ENCODE measurements around the gene HDDC2.

Gene HDDC2

DNA sequence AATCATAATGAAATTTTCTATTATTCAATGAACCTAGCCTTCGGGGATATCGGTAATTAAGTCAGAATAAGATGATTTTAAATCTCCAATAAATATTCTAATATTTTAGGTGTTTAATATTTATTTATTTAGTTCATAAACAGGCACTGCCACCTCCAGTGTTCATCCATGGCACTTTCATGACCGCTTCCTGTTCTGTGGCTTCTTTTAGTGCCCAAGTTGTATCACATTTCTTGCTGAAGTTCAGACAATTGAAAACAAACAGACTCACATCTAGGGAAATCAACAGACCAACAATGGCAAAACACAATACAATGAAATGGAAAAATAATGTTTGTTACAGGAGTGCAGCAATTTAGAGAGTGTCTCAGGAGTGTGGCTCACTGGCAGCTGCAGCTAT lies 26.0 kb downstream of the HDDC2 start:
- Histone ChIP-seq H3K4me3 (replicated peaks; ENCODE audit: insufficient read depth, low read length) (no peak overlapping the region), H3K27ac (replicated peaks) (no peak overlapping the region), H3K27me3 (ENCODE audit: insufficient read depth, poor library complexity, severe bottlenecking) (no peaks in the 10 kb centered on the region)
- no peak for DNase-seq (ENCODE audit: low read depth in 1 of 2, low spot score in 1 of 2)
- TF ChIP-seq GABPA (IDR thresholded peaks at IDR 0.05; ENCODE audit: low read depth) (no peak), POLR2AphosphoS5 (IDR thresholded peaks at IDR 0.05; ENCODE audit: low read depth) (no peak), SPI1 (IDR thresholded peaks at IDR 0.05; ENCODE audit: borderline replicate concordance, low read depth) (no peak)
- TF ChIP-seq, protein P1, sequence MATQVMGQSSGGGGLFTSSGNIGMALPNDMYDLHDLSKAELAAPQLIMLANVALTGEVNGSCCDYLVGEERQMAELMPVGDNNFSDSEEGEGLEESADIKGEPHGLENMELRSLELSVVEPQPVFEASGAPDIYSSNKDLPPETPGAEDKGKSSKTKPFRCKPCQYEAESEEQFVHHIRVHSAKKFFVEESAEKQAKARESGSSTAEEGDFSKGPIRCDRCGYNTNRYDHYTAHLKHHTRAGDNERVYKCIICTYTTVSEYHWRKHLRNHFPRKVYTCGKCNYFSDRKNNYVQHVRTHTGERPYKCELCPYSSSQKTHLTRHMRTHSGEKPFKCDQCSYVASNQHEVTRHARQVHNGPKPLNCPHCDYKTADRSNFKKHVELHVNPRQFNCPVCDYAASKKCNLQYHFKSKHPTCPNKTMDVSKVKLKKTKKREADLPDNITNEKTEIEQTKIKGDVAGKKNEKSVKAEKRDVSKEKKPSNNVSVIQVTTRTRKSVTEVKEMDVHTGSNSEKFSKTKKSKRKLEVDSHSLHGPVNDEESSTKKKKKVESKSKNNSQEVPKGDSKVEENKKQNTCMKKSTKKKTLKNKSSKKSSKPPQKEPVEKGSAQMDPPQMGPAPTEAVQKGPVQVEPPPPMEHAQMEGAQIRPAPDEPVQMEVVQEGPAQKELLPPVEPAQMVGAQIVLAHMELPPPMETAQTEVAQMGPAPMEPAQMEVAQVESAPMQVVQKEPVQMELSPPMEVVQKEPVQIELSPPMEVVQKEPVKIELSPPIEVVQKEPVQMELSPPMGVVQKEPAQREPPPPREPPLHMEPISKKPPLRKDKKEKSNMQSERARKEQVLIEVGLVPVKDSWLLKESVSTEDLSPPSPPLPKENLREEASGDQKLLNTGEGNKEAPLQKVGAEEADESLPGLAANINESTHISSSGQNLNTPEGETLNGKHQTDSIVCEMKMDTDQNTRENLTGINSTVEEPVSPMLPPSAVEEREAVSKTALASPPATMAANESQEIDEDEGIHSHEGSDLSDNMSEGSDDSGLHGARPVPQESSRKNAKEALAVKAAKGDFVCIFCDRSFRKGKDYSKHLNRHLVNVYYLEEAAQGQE (IDR thresholded peaks at IDR 0.05; ENCODE audit: insufficient replicate concordance, low read depth), result no peak
- TF ChIP-seq, protein P2, sequence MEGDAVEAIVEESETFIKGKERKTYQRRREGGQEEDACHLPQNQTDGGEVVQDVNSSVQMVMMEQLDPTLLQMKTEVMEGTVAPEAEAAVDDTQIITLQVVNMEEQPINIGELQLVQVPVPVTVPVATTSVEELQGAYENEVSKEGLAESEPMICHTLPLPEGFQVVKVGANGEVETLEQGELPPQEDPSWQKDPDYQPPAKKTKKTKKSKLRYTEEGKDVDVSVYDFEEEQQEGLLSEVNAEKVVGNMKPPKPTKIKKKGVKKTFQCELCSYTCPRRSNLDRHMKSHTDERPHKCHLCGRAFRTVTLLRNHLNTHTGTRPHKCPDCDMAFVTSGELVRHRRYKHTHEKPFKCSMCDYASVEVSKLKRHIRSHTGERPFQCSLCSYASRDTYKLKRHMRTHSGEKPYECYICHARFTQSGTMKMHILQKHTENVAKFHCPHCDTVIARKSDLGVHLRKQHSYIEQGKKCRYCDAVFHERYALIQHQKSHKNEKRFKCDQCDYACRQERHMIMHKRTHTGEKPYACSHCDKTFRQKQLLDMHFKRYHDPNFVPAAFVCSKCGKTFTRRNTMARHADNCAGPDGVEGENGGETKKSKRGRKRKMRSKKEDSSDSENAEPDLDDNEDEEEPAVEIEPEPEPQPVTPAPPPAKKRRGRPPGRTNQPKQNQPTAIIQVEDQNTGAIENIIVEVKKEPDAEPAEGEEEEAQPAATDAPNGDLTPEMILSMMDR (IDR thresholded peaks at IDR 0.05; ENCODE audit: insufficient read depth, low read length), result no peak

DNA sequence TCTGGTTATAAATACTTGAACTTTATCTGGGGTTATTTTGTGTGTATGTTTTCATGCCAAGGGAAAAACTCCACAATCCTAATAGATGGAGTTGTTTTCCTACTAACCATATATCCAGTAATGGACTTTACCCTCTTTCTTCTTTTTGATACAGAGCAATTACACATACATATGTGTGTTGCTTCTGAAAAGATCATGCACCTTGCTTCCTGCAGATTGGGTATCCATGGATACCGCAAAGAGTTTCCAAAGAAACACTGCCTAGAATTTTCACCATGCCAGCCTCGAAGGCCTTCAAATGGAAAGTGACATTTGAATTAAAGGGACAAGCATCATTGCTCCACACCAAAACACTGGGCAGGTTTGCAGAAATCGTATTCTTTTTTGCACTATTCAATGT lies 26.8 kb downstream of the HDDC2 start:
- Histone ChIP-seq H3K4me3 (replicated peaks; ENCODE audit: insufficient read depth, low read length) (no peak overlapping the region), H3K27me3 (ENCODE audit: insufficient read depth, poor library complexity, severe bottlenecking) (no peaks in the 10 kb centered on the region), H3K27ac (replicated peaks) (no peak overlapping the region)
- no peak for DNase-seq (ENCODE audit: low read depth in 1 of 2, low spot score in 1 of 2)
- TF ChIP-seq GABPA (IDR thresholded peaks at IDR 0.05; ENCODE audit: low read depth) (no peak), POLR2AphosphoS5 (IDR thresholded peaks at IDR 0.05; ENCODE audit: low read depth) (no peak), SPI1 (IDR thresholded peaks at IDR 0.05; ENCODE audit: borderline replicate concordance, low read depth) (no peak)
- TF ChIP-seq, protein P2 (IDR thresholded peaks at IDR 0.05; ENCODE audit: insufficient read depth, low read length), result no peak
- TF ChIP-seq, protein P1 (IDR thresholded peaks at IDR 0.05; ENCODE audit: insufficient replicate concordance, low read depth), result no peak

DNA sequence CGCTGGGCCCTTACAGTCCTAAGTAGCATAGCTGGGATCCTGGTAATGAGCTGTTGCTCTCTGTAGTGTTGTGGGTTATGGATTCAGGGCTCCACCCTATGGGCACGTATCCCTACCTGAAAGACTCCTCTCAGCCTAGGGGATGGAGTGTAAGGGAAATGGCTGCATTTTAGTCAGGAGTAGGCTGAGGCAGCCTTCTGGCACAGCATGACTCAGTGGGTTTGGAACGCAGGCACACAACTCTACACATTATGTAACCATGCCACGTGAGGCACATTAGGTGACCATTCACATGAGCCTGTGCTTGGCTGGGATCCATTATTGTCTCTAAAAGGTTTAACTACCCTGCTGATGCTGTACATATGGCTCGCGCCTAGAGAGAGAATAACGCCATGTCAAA lies 27.8 kb downstream of the HDDC2 start:
- Histone ChIP-seq H3K4me3 (replicated peaks; ENCODE audit: insufficient read depth, low read length) (no peak overlapping the region), H3K27me3 (ENCODE audit: insufficient read depth, poor library complexity, severe bottlenecking) (no peaks in the 10 kb centered on the region), H3K27ac (replicated peaks) (no peak overlapping the region)
- TF ChIP-seq, protein P2 (IDR thresholded peaks at IDR 0.05; ENCODE audit: insufficient read depth, low read length), result no peak
- TF ChIP-seq, protein P1 (IDR thresholded peaks at IDR 0.05; ENCODE audit: insufficient replicate concordance, low read depth), result no peak
- no peak for TF ChIP-seq POLR2AphosphoS5 (IDR thresholded peaks at IDR 0.05; ENCODE audit: low read depth)
- TF ChIP-seq GABPA (IDR thresholded peaks at IDR 0.05; ENCODE audit: low read depth), result no peak
- DNase-seq (ENCODE audit: low read depth in 1 of 2, low spot score in 1 of 2), result no peak
